Camera-type eye (tissue), 1 donor: Measurements from ENCODE around the gene CLDN1. TPM values are rescaled to one million over a fixed set of nuclear protein-coding genes. Genes with fewer than 3 reads are reported as not detected.

ENCODE experiments used
- total RNA-seq: library from RNA; depleted of rRNA; stranded (reverse); fragments of >200 nt; gene quantifications from one replicate; pipeline ENCODE4 v1.2.3, GENCODE V29; 2014

Gene CLDN1, protein sequence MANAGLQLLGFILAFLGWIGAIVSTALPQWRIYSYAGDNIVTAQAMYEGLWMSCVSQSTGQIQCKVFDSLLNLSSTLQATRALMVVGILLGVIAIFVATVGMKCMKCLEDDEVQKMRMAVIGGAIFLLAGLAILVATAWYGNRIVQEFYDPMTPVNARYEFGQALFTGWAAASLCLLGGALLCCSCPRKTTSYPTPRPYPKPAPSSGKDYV
- 9.4 TPM for total RNA-seq

DNA sequence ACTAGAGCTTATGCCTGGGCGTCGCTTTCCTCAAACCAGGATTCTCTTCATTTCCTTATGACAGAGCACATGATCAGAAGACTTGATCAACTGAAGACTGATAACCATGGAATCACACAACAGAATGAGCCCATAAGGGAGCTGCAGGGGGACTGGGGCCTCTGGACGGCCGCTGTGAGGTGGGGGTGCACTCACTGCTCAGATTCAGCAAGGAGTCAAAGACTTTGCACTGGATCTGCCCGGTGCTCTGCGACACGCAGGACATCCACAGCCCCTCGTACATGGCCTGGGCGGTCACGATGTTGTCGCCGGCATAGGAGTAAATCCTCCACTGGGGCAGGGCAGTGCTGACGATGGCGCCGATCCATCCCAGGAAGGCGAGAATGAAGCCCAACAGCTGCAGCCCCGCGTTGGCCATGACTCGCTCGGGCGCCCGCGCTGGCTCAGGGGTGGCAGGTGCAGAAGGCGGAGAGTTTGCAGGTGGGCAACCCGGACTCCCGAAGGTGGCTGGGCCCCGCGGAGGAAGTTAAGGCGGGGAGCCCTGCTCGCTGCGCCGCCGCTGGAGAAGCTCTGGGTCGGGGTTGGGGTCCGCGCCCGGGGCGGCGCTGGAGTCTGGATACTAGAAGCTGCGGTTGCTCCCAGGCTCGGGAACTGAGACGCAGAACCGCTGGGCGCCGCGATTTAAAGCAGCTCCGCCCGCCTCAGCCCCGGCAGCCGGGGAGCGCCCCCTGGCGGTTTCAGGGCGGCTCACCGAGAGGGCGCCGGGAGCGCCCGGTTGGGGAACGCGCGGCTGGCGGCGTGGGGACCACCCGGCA is at the start of gene CLDN1:
CLDN1 (minus strand) TSS at position 658 of the 815 bp plus-strand sequence; CDS start at position 418, 240 bp downstream.

Other genes with a start within 250 kb of the CLDN1 start
- gene P3H2, start 201.5 kb downstream of the CLDN1 start, total RNA-seq = 46.3 TPM
- gene CLDN16, start 65.7 kb upstream of the CLDN1 start, total RNA-seq = 0.16 TPM
- gene TMEM207, start 127.5 kb upstream of the CLDN1 start, total RNA-seq = not detected
- gene IL1RAP, start 191.6 kb upstream of the CLDN1 start, total RNA-seq = 11.4 TPM